Esophagus muscularis mucosa (tissue), 4 donors: Measurements from ENCODE around the gene ANKRD35.

Experiments
- EP300 ChIP-seq: sonication (generic); formaldehyde crosslinking; IDR thresholded peaks from one replicate; pipeline ENCODE4 v1.6.1; 2017; ENCODE audit warnings: antibody characterized with exemption
- POLR2A ChIP-seq: fragments of 450-650 bp; IDR thresholded peaks from one replicate; pipeline ENCODE4 v1.6.1; 2017; ENCODE audit warnings: antibody characterized with exemption, moderate library complexity, mild to moderate bottlenecking, low read depth
- POLR2AphosphoS5 ChIP-seq, 2 donors: sonication (generic); formaldehyde crosslinking; IDR thresholded peaks; one replicate each; pipeline ENCODE4 v1.6.1; 2017; ENCODE audit warnings: antibody characterized with exemption in 2 of 2
- TF ChIP-seq, protein P1 (sequence below), 3 experiments: fragments of 200-600 bp in 2 of 3; fragments of 450-650 bp in 1 of 3; sonication (generic) in 2 of 3; IDR thresholded peaks; one replicate each; pipeline ENCODE4 v1.5.1; 2017 to 2019; ENCODE audit warnings: antibody characterized with exemption in 3 of 3, mild to moderate bottlenecking in 2 of 3, moderate library complexity in 1 of 3

DNA sequence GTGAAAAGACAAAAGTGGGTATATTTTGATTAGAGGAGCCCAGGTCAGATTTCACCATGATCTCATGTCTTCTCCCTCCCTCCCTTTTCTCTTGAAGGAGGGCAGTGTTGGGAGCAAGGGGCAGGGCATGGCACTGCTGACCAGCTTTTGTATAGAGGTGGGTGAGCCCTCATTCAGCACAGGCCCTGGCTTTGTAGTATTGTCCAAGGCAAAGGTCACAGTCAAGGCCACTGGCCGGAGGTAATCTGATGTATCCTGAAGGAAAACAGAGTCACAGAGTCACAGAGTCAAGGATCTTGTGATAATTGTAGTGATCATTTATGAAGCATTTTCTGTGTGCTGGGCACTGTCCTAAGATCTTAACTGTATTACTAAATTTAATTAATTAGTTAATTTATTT lies 12.3 kb upstream of the ANKRD35 start:
- TF ChIP-seq, protein P1, sequence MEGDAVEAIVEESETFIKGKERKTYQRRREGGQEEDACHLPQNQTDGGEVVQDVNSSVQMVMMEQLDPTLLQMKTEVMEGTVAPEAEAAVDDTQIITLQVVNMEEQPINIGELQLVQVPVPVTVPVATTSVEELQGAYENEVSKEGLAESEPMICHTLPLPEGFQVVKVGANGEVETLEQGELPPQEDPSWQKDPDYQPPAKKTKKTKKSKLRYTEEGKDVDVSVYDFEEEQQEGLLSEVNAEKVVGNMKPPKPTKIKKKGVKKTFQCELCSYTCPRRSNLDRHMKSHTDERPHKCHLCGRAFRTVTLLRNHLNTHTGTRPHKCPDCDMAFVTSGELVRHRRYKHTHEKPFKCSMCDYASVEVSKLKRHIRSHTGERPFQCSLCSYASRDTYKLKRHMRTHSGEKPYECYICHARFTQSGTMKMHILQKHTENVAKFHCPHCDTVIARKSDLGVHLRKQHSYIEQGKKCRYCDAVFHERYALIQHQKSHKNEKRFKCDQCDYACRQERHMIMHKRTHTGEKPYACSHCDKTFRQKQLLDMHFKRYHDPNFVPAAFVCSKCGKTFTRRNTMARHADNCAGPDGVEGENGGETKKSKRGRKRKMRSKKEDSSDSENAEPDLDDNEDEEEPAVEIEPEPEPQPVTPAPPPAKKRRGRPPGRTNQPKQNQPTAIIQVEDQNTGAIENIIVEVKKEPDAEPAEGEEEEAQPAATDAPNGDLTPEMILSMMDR (IDR thresholded peaks at IDR 0.05), result no peak
- TF ChIP-seq EP300 (no peak), POLR2A (no peak), POLR2AphosphoS5 (IDR thresholded peaks at IDR 0.05) (no peak)
